D721Med (cell line): ENCODE measurements around the gene TCN1.

ENCODE experiments used
- DNase-seq: peaks from one replicate; pipeline ENCODE4 v3.0.0; 2011; ENCODE audit warnings: low spot score; ENCODE audit not compliant: insufficient read length
- FAIRE-seq: peaks from 2 replicates; lab custom pipeline; 2011; peaks lifted over from hg19 to GRCh38; lab: Jason Lieb, UNC
- TF ChIP-seq, protein P1 (sequence below): IDR thresholded peaks from 2 replicates; pipeline ENCODE4 v1.5.1; 2012; ENCODE audit warnings: mild to moderate bottlenecking, control low read depth; ENCODE audit not compliant: insufficient read depth; ENCODE audit errors: missing control alignments

TCN1 gene

DNA sequence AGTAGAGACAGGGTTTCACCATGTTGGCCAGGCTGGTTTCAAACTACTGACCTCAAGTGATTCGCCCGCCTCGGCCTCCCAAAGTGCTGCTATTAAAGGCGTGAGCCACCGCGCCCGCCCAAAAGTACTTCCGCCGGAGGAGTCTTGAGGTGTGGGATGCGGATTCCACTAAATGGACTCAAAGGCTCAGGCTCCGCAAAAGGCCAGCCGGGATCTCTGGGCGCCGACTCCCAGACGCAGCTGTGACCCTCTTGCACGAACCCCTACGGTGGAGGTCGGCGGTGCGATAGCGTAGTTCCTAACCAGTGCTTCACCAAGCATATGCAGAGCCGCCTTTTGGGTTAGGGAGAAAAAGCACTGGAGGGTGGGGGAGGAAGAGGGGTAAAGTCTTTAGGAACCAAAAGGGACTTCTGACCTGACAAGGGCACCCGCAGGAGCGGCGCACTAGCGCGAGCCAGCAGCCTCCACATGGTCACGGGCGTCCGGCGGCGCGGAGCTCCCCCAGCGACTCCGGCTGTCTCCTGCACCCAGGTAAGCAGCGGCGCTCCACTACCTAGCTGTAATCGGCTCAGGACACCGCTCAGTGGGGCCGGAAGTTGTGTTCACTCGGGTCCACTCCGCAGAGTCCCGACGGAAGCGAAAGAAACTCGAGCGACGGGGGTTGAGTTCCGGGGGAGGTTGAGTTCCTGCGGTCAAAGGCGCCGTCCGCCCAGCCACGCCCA, 55.9 kb downstream of the TCN1 start, which contains the start of gene MRPL16:
TSS of gene MRPL16 (minus strand) at position 590 of the 722 bp plus-strand sequence. CDS start at position 470, 120 bp downstream.
- DNase-seq (peak; percentile 60), FAIRE-seq (no peak)
- TF ChIP-seq, protein P1, sequence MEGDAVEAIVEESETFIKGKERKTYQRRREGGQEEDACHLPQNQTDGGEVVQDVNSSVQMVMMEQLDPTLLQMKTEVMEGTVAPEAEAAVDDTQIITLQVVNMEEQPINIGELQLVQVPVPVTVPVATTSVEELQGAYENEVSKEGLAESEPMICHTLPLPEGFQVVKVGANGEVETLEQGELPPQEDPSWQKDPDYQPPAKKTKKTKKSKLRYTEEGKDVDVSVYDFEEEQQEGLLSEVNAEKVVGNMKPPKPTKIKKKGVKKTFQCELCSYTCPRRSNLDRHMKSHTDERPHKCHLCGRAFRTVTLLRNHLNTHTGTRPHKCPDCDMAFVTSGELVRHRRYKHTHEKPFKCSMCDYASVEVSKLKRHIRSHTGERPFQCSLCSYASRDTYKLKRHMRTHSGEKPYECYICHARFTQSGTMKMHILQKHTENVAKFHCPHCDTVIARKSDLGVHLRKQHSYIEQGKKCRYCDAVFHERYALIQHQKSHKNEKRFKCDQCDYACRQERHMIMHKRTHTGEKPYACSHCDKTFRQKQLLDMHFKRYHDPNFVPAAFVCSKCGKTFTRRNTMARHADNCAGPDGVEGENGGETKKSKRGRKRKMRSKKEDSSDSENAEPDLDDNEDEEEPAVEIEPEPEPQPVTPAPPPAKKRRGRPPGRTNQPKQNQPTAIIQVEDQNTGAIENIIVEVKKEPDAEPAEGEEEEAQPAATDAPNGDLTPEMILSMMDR, result no peak

DNA sequence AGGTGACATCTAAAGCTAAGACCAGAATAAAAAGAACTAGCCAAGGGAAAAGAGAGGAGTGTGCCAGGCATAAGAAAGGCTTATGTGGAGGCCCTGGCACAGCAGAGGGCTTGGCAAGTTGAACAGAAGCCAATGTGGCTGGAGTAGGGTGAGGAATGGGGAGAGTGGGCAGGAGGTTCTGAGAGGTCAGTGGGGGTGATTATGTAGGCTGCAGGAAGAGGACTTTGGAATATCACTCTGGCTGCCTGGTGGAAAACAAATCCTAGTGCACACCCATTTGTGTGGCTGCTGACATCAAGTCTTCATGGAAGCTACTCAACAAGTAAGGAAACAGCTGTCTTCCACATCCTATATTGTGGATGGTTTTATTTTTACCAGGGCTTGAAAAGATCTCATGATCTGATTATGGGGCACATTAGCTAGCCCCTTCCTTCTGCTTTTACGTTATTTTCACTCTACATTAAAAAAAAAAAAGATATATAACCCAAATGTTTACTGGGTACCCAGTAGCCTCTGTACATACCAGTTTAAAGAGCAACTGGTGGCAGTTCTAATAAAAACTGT, 59.2 kb downstream of the TCN1 start:
- TF ChIP-seq, protein P1, result no peak
- FAIRE-seq, result no peak
- no peak for DNase-seq

DNA sequence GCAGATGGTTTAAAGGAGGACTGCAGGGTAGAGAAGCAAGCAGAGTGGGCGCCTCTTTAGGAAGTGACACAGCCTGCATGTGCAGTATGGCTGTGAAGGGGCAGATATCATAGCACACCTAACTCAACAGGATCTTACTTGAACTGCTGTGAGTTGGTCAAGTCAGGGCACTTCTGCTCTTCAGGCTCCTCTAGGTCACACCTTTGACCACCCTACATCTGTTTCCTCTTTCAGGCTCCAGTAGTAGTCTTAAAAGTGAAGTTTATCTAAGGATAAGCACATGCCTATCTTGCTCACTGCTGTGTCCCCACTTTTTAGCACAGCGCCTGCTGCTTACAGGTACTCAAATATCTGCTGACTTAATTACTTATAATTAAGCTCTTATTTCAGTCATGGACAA, 62.2 kb downstream of the TCN1 start:
- no peak for DNase-seq
- FAIRE-seq, result no peak
- TF ChIP-seq, protein P1, result no peak
